ENCODE measurements around the gene SPEG. TPM values are rescaled to one million over a fixed set of nuclear protein-coding genes. Genes with fewer than 3 reads are reported as not detected.

SPEG gene
- total RNA-seq, 2 donors from 2014 or later, result 23.1 to 29.8 TPM

DNA sequence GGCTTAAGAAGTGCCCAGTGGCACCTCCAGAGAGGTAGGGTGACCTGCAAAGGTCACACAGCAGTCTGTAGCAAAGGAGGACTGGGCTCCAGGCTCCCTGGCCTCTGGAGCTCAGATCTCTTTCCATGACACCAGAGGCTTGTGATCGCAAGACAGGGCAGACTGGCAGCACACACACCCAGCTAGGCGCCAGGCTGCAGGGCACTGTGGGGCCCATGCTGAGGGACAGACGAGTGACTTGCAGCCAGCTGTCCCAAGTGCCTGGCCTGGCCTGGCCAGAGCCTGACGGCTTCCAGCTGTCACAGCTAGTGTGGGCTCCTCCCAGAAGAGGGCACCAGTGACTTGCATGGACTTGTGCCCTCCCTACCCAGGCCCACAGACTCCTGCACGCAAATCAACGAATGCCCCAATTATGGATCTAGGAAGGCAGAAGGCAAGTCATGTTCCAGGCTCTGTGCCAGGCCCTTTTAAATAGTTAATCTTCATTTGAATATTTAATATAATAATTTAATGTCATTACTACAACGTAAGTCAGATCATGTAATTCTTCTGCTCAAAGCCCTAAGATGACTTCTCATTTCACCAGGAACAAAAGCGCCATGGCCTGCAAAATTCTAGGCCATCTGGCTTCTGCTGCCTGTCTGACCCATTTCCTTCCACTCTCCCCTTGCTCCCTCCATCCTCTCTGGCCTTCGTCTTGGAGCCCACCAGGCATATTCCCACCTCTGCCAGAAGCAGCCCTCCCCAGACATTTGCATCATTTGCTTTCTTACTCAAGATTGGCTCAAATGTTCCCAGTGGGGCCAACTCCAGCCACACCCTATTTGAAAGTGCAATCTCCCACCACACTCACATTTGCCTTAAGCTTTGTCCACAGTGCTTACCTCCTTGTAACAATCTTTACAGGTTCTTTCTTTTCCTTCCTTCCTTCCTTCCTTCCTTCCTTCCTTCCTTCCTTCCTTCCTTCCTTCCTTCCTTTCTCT lies 3.7 kb upstream of the SPEG start:
- Mint-ChIP-seq H3K9me3 (no peaks in the 10 kb centered on the region), H3K4me3 (no peak overlapping the region), H3K27ac (no peak overlapping the region), H3K4me1 (peaks cover 12% of the 10 kb centered on the region), H3K36me3 (ENCODE audit: low read depth) (no peaks in the 10 kb centered on the region), H3K27me3 (ENCODE audit: insufficient read depth) (peaks cover 34% of the 10 kb centered on the region)
- DNase-seq, result peak; percentile 71
- peaks cover 11% of the 10 kb centered on the region for H3K4me1 ChIP-seq (ENCODE audit: control insufficient read depth, insufficient read depth, low read length)
- TF ChIP-seq, protein P1, sequence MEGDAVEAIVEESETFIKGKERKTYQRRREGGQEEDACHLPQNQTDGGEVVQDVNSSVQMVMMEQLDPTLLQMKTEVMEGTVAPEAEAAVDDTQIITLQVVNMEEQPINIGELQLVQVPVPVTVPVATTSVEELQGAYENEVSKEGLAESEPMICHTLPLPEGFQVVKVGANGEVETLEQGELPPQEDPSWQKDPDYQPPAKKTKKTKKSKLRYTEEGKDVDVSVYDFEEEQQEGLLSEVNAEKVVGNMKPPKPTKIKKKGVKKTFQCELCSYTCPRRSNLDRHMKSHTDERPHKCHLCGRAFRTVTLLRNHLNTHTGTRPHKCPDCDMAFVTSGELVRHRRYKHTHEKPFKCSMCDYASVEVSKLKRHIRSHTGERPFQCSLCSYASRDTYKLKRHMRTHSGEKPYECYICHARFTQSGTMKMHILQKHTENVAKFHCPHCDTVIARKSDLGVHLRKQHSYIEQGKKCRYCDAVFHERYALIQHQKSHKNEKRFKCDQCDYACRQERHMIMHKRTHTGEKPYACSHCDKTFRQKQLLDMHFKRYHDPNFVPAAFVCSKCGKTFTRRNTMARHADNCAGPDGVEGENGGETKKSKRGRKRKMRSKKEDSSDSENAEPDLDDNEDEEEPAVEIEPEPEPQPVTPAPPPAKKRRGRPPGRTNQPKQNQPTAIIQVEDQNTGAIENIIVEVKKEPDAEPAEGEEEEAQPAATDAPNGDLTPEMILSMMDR (conservative IDR thresholded peaks at IDR 0.05), result peak; percentile 41
- H3K27ac ChIP-seq (ENCODE audit: low read depth, low read length), result no peak overlapping the region
- no peaks in the 10 kb centered on the region for H3K36me3 ChIP-seq (ENCODE audit: control insufficient read depth, insufficient read depth, low read length)
- peaks cover 24% of the 10 kb centered on the region for H3K27me3 ChIP-seq (ENCODE audit: control insufficient read depth, insufficient read depth, low read length, poor library complexity, severe bottlenecking)
- H3K9ac ChIP-seq (ENCODE audit: extremely low read depth, low read length, poor library complexity, severe bottlenecking), result no peak overlapping the region
- H3K4me3 ChIP-seq (ENCODE audit: low read length), result no peak overlapping the region
- whole genome bisulfite sequencing, 2 experiments (ENCODE audit: insufficient coverage in 1 of 2, insufficient read length in 1 of 2), result 74 to 75% methylated on average over 4 to 9 of the region's 9 CpGs
- no peaks in the 10 kb centered on the region for H3K9me3 ChIP-seq (ENCODE audit: control insufficient read depth, low read length)

DNA sequence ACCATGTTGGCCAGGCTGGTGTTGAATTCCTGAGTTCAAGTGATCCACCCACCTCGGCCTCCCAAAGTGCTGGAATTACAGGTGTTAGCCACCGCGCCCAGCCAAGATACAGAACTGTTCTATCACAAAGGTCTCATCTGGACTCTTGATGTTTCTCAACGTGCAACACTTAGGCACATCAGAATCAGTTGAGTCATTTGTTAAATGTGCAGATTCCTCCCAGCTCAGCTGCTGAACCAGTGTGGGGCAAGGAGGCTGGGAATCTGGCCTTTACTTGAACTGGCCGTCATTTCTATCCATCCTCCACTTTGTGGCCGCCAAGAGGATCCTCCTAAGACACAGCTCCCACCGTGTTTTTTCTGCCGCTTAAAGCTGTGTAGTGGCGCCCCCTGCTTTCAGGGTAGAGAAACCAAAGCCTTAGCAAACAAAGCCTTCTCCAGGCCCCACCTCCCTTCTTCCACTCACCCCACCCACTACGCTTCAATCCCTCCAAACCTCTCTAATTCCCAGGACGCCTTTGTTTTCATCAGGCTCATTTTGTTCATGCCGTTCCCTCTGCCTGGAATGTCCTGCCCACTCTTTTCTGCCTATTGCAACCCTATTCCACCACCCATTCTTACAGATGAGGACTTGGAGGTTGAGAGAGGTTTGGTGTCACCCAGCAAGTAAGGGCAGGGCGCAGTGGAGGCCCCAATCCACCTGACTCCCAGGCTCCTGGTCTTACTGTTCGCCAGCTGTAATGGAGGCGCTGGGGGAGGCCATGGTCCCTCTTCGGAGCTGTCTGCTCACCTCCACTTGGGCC lies 776 bp upstream of the SPEG start:
- H3K4me3 ChIP-seq (ENCODE audit: low read length), result no peak overlapping the region
- H3K27ac Mint-ChIP-seq, result peak overlapping the region; percentile 32
- H3K27me3 ChIP-seq (ENCODE audit: control insufficient read depth, insufficient read depth, low read length, poor library complexity, severe bottlenecking), result peaks cover 38% of the 10 kb centered on the region
- H3K27ac ChIP-seq (ENCODE audit: low read depth, low read length), result no peak overlapping the region
- H3K36me3 Mint-ChIP-seq (ENCODE audit: low read depth), result no peaks in the 10 kb centered on the region
- H3K9me3 ChIP-seq (ENCODE audit: control insufficient read depth, low read length), result no peaks in the 10 kb centered on the region
- H3K9ac ChIP-seq (ENCODE audit: extremely low read depth, low read length, poor library complexity, severe bottlenecking), result no peak overlapping the region
- H3K4me3 Mint-ChIP-seq, result peak overlapping the region; percentile 54
- H3K4me1 ChIP-seq (ENCODE audit: control insufficient read depth, insufficient read depth, low read length), result peaks cover 5% of the 10 kb centered on the region
- H3K36me3 ChIP-seq (ENCODE audit: control insufficient read depth, insufficient read depth, low read length), result no peaks in the 10 kb centered on the region
- peak; percentile 94 for DNase-seq
- peaks cover 5% of the 10 kb centered on the region for H3K4me1 Mint-ChIP-seq
- TF ChIP-seq, protein P1 (conservative IDR thresholded peaks at IDR 0.05), result peak; percentile 85
- 68 to 85% methylated on average over 6 to 16 of the region's 16 CpGs for WGBS, 2 experiments (ENCODE audit: insufficient coverage in 1 of 2, insufficient read length in 1 of 2)
- H3K27me3 Mint-ChIP-seq (ENCODE audit: insufficient read depth), result peaks cover 27% of the 10 kb centered on the region
- H3K9me3 Mint-ChIP-seq, result no peaks in the 10 kb centered on the region

DNA sequence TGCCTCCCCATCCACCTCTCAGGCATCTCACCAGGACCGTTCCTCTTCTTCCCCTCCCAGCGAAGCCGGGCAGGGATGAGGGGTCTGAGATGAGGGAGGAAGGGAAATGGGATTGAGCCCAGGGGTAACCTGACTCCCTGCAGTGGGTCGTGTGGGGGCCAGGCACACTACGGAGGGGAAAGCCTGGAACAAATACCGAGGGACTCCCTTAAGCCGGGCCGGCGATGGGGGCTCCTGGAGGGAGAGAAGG lies 250 bp upstream of the SPEG start:
- H3K27me3 ChIP-seq (ENCODE audit: control insufficient read depth, insufficient read depth, low read length, poor library complexity, severe bottlenecking), result peaks cover 38% of the 10 kb centered on the region
- no peaks in the 10 kb centered on the region for H3K9me3 ChIP-seq (ENCODE audit: control insufficient read depth, low read length)
- Mint-ChIP-seq H3K9me3 (no peaks in the 10 kb centered on the region), H3K27me3 (ENCODE audit: insufficient read depth) (peaks cover 22% of the 10 kb centered on the region), H3K27ac (peak overlapping the region; percentile 32), H3K4me3 (peak overlapping the region; percentile 54), H3K36me3 (ENCODE audit: low read depth) (no peaks in the 10 kb centered on the region), H3K4me1 (peaks cover 5% of the 10 kb centered on the region)
- H3K4me3 ChIP-seq (ENCODE audit: low read length), result no peak overlapping the region
- no peak overlapping the region for H3K27ac ChIP-seq (ENCODE audit: low read depth, low read length)
- no peaks in the 10 kb centered on the region for H3K36me3 ChIP-seq (ENCODE audit: control insufficient read depth, insufficient read depth, low read length)
- WGBS, 2 experiments (ENCODE audit: insufficient coverage in 1 of 2, insufficient read length in 1 of 2), result 43 to 47% methylated on average over 6 of the region's 9 CpGs
- TF ChIP-seq, protein P1 (conservative IDR thresholded peaks at IDR 0.05), result no peak
- H3K9ac ChIP-seq (ENCODE audit: extremely low read depth, low read length, poor library complexity, severe bottlenecking), result no peak overlapping the region
- DNase-seq, result no peak
- peaks cover 4% of the 10 kb centered on the region for H3K4me1 ChIP-seq (ENCODE audit: control insufficient read depth, insufficient read depth, low read length)
